K562 treated with DMSO at 1 percent for 24 hours (cell line): ENCODE measurements around the gene PRSS3. TPM values are rescaled to one million over a fixed set of nuclear protein-coding genes. Genes with fewer than 3 reads are reported as not detected.

Experiments used
- total RNA-seq: library from RNA; unstranded; fragments of 300-600 nt; gene quantifications from 2 replicates; pipeline ENCODE4 v1.2.3, GENCODE V29; 2022; ENCODE audit warnings: low read depth; ENCODE audit not compliant: insufficient read depth

Gene PRSS3
- total RNA-seq: not detected in 2 replicates

DNA sequence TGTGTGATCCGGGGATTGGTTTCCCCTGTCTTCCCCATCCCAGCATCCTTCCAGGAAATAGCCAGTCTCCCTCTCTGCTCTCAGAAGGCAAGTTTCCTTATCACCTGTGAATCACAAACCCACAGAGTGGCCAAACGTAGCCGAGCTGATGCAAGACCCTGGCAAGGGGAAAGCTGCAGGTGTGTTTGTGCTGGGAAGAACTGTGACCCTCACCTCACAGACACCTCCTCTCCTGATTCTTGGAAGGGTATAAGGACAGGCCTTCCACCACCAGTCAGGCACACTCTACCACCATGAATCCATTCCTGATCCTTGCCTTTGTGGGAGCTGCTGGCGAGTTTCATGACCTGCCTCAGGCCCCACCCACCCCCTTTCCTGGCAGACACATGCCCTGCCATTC lies at the start of gene PRSS3:
TSS of gene PRSS3 (plus strand) at position 281 of the 400 bp plus-strand sequence. CDS start at position 294, 13 bp downstream.

GRCh38 chr9:33816327-33817252 lies 21.2 kb downstream of the PRSS3 start, which contains the start of gene UBE2R2:
TSS of gene UBE2R2 (plus strand) at chr9:33817160. CDS start at chr9:33817758, 598 bp downstream.

Other genes with a start within 250 kb of the PRSS3 start
- 21.6 and 22.2 TPM in 2 replicates for gene UBE2R2, start 21.6 kb downstream of the PRSS3 start, total RNA-seq